ENCODE measurements around the gene GNS. TPM values are rescaled to one million over a fixed set of nuclear protein-coding genes. Genes with fewer than 3 reads are reported as not detected.

The GNS gene
- total RNA-seq, 1 experiment from 2014 or later: 27.5 TPM

- DNase-seq: no peak
- Histone ChIP-seq H3K36me3 (replicated peaks; ENCODE audit: control insufficient read depth, insufficient read depth, low read length) (peaks cover 3% of the 10 kb centered on the region), H3K27me3 (ENCODE audit: control insufficient read depth, insufficient read depth, low read length) (no peaks in the 10 kb centered on the region), H3K4me3 (ENCODE audit: insufficient read depth, low read depth, low read length) (no peak overlapping the region)
Measured at GRCh38 chr12:64688219-64688618, 71.0 kb downstream of the GNS start.

- Histone ChIP-seq H3K27me3 (ENCODE audit: control insufficient read depth, insufficient read depth, low read length) (no peaks in the 10 kb centered on the region), H3K36me3 (replicated peaks; ENCODE audit: control insufficient read depth, insufficient read depth, low read length) (peaks cover 3% of the 10 kb centered on the region), H3K4me3 (ENCODE audit: insufficient read depth, low read depth, low read length) (no peak overlapping the region)
- no peak for DNase-seq
Measured at GRCh38 chr12:64687816-64688215, 71.4 kb downstream of the GNS start.

GRCh38 chr12:64685605-64686004, 73.6 kb downstream of the GNS start:
- no peak for DNase-seq
- Histone ChIP-seq H3K4me3 (ENCODE audit: insufficient read depth, low read depth, low read length) (no peak overlapping the region), H3K27me3 (ENCODE audit: control insufficient read depth, insufficient read depth, low read length) (no peaks in the 10 kb centered on the region), H3K36me3 (replicated peaks; ENCODE audit: control insufficient read depth, insufficient read depth, low read length) (peaks cover 3% of the 10 kb centered on the region)

- Histone ChIP-seq H3K4me3 (ENCODE audit: insufficient read depth, low read depth, low read length) (no peak overlapping the region), H3K36me3 (replicated peaks; ENCODE audit: control insufficient read depth, insufficient read depth, low read length) (peaks cover 3% of the 10 kb centered on the region), H3K27me3 (ENCODE audit: control insufficient read depth, insufficient read depth, low read length) (no peaks in the 10 kb centered on the region)
- no peak for DNase-seq
Measured at GRCh38 chr12:64685050-64685449, 74.2 kb downstream of the GNS start.

GRCh38 chr12:64683816-64684543, 75.2 kb downstream of the GNS start:
- no peak for DNase-seq
- H3K27me3 ChIP-seq (ENCODE audit: control insufficient read depth, insufficient read depth, low read length): no peaks in the 10 kb centered on the region
- no peak overlapping the region for H3K4me3 ChIP-seq (ENCODE audit: insufficient read depth, low read depth, low read length)
- H3K36me3 ChIP-seq (replicated peaks; ENCODE audit: control insufficient read depth, insufficient read depth, low read length): peaks cover 3% of the 10 kb centered on the region

- Histone ChIP-seq H3K36me3 (replicated peaks; ENCODE audit: control insufficient read depth, insufficient read depth, low read length) (no peaks in the 10 kb centered on the region; the same call in none of the 2 replicates), H3K4me3 (ENCODE audit: insufficient read depth, low read depth, low read length) (no peak overlapping the region)
Measured at GRCh38 chr12:64682572-64683277, 76.5 kb downstream of the GNS start.

GRCh38 chr12:64681200-64682052, 77.8 kb downstream of the GNS start:
- no peaks in the 10 kb centered on the region; the same call in none of the 2 replicates for H3K36me3 ChIP-seq (replicated peaks; ENCODE audit: control insufficient read depth, insufficient read depth, low read length)
- no peak overlapping the region for H3K4me3 ChIP-seq (ENCODE audit: insufficient read depth, low read depth, low read length)
- no peaks in the 10 kb centered on the region for H3K27me3 ChIP-seq (ENCODE audit: control insufficient read depth, insufficient read depth, low read length)
- DNase-seq: no peak

More at GRCh38 chr12:64682572-64683277, 76.5 kb downstream of the GNS start:
- peak; percentile 68 for DNase-seq
- no peaks in the 10 kb centered on the region for H3K27me3 ChIP-seq (ENCODE audit: control insufficient read depth, insufficient read depth, low read length)

GRCh38 chr12:64680235-64680634, 79.0 kb downstream of the GNS start:
- H3K27me3 ChIP-seq (ENCODE audit: control insufficient read depth, insufficient read depth, low read length): no peaks in the 10 kb centered on the region
- H3K4me3 ChIP-seq (ENCODE audit: insufficient read depth, low read depth, low read length): no peak overlapping the region
- no peak for DNase-seq
- no peaks in the 10 kb centered on the region; the same call in none of the 2 replicates for H3K36me3 ChIP-seq (replicated peaks; ENCODE audit: control insufficient read depth, insufficient read depth, low read length)

- no peak for DNase-seq
- Histone ChIP-seq H3K27me3 (ENCODE audit: control insufficient read depth, insufficient read depth, low read length) (no peaks in the 10 kb centered on the region), H3K36me3 (replicated peaks; ENCODE audit: control insufficient read depth, insufficient read depth, low read length) (no peaks in the 10 kb centered on the region), H3K4me3 (ENCODE audit: insufficient read depth, low read depth, low read length) (no peak overlapping the region)
Measured at GRCh38 chr12:64679487-64680001, 79.7 kb downstream of the GNS start.

- H3K4me3 ChIP-seq (ENCODE audit: insufficient read depth, low read depth, low read length): no peak overlapping the region
- no peaks in the 10 kb centered on the region for H3K36me3 ChIP-seq (replicated peaks; ENCODE audit: control insufficient read depth, insufficient read depth, low read length)
- no peak for DNase-seq
- no peaks in the 10 kb centered on the region for H3K27me3 ChIP-seq (ENCODE audit: control insufficient read depth, insufficient read depth, low read length)
Measured at GRCh38 chr12:64678835-64679234, 80.4 kb downstream of the GNS start.

- H3K36me3 ChIP-seq (replicated peaks; ENCODE audit: control insufficient read depth, insufficient read depth, low read length): no peaks in the 10 kb centered on the region
- H3K4me3 ChIP-seq (ENCODE audit: insufficient read depth, low read depth, low read length): no peak overlapping the region
- no peak for DNase-seq
- H3K27me3 ChIP-seq (ENCODE audit: control insufficient read depth, insufficient read depth, low read length): no peaks in the 10 kb centered on the region
Measured at GRCh38 chr12:64678248-64678647, 81.0 kb downstream of the GNS start.

- Histone ChIP-seq H3K4me3 (ENCODE audit: insufficient read depth, low read depth, low read length) (no peak overlapping the region), H3K27me3 (ENCODE audit: control insufficient read depth, insufficient read depth, low read length) (no peaks in the 10 kb centered on the region), H3K36me3 (replicated peaks; ENCODE audit: control insufficient read depth, insufficient read depth, low read length) (no peaks in the 10 kb centered on the region)
- DNase-seq: no peak
Measured at GRCh38 chr12:64675795-64676194, 83.4 kb downstream of the GNS start.

- DNase-seq: no peak
- Histone ChIP-seq H3K4me3 (ENCODE audit: insufficient read depth, low read depth, low read length) (no peak overlapping the region), H3K27me3 (ENCODE audit: control insufficient read depth, insufficient read depth, low read length) (no peaks in the 10 kb centered on the region), H3K36me3 (replicated peaks; ENCODE audit: control insufficient read depth, insufficient read depth, low read length) (no peaks in the 10 kb centered on the region)
Measured at GRCh38 chr12:64674367-64674922, 84.8 kb downstream of the GNS start.

- Histone ChIP-seq H3K4me3 (ENCODE audit: insufficient read depth, low read depth, low read length) (no peak overlapping the region), H3K27me3 (ENCODE audit: control insufficient read depth, insufficient read depth, low read length) (no peaks in the 10 kb centered on the region), H3K36me3 (replicated peaks; ENCODE audit: control insufficient read depth, insufficient read depth, low read length) (no peaks in the 10 kb centered on the region)
- DNase-seq: peak; percentile 61
Measured at GRCh38 chr12:64673490-64674169, 85.6 kb downstream of the GNS start.
